OCI-LY3 (cell line): ENCODE measurements around the gene STX2.
"Not testable (repeated sequence)": the region's sequence is repeated elsewhere in the genome, so short reads cannot be mapped to it uniquely, and the experiment has no call there.

ENCODE experiments used
- H2AFZ ChIP-seq: fragments of 200-600, 300-600 bp; shearing (Covaris generic); 2 replicates; pipeline ENCODE4 v1.6.0; 2014; ENCODE audit warnings: antibody characterized with exemption, low read depth, low read length
- H3K27ac ChIP-seq: fragments of 200-600, 300-600 bp; sonication (generic); 2 replicates; pipeline ENCODE4 v1.5.1; 2014; ENCODE audit warnings: mild to moderate bottlenecking, low read length, moderate library complexity, mixed read lengths
- H3K27me3 ChIP-seq: fragments of 200-600, 300-600 bp; sonication (generic); 2 replicates; pipeline ENCODE4 v1.6.1; 2014; ENCODE audit warnings: low read depth, low read length, mixed read lengths
- H3K36me3 ChIP-seq: fragments of 200-600, 300-600 bp; sonication (generic); replicated peaks from 2 replicates; pipeline ENCODE3; 2014; ENCODE audit warnings: low read depth, low read length, mixed read lengths
- H3K4me1 ChIP-seq: fragments of 300-600, 200-600 bp; sonication (generic); 2 replicates; pipeline ENCODE4 v1.6.1; 2014; ENCODE audit warnings: low read length, mixed read lengths
- H3K4me2 ChIP-seq: fragments of 200-600, 300-600 bp; sonication (generic); 2 replicates; pipeline ENCODE4 v1.6.1; 2014; ENCODE audit warnings: low read length, mixed read lengths
- H3K4me3 ChIP-seq: fragments of 300-600, 200-600 bp; sonication (generic); 2 replicates; pipeline ENCODE4 v1.5.1; 2014; ENCODE audit warnings: antibody characterized with exemption, mild to moderate bottlenecking, low read length, moderate library complexity
- H3K79me2 ChIP-seq: fragments of 300-600, 200-600 bp; shearing (Covaris generic); 2 replicates; pipeline ENCODE4 v1.6.1; 2014; ENCODE audit warnings: mild to moderate bottlenecking, low read length, mixed read lengths
- H3K9ac ChIP-seq: fragments of 300-600, 200-600 bp; shearing (Covaris generic); 2 replicates; pipeline ENCODE4 v1.6.0; 2014; ENCODE audit warnings: mild to moderate bottlenecking, low read length, moderate library complexity
- H3K9me3 ChIP-seq: fragments of 200-600, 300-600 bp; shearing (Covaris generic); 2 replicates; pipeline ENCODE4 v1.6.1; 2014; ENCODE audit warnings: low read length, mixed read lengths; ENCODE audit not compliant: insufficient read depth
- H4K20me1 ChIP-seq: fragments of 200-600, 300-600 bp; sonication (generic); 2 replicates; pipeline ENCODE4 v1.6.1; 2016; ENCODE audit warnings: low read length, mixed read lengths; ENCODE audit not compliant: insufficient read depth
- EZH2phosphoT487 ChIP-seq: fragments of 200-600 bp; shearing (Covaris generic); IDR thresholded peaks from 2 replicates; pipeline ENCODE4 v1.6.1; 2018; ENCODE audit warnings: antibody characterized with exemption, mixed run types, low read depth
- TF ChIP-seq, protein P1 (sequence below): fragments of 200-600, 300-600 bp; sonication (generic); IDR thresholded peaks from 2 replicates; pipeline ENCODE4 v1.5.1; 2014; ENCODE audit warnings: antibody characterized with exemption, low read length, low read depth

STX2 gene

DNA sequence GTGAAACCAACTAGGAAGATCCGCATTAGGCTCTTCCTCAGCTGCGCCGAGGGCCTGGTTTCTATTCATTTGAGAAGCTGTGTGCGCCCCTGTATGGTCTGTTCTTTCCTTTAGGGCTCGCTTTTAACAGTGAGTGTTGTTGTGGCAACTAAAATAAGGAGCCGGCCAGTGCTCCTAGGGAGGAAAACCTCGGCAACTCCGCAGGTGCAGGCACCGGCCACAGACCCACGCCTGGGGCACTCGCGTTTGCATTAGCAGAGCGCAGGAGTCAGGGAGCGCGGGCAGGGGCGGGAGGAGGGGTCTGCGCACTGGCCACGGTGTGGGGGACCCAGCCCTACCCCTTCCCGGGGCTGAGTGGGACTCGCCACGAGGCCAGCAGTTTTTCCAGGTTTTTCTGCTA, 50.5 kb downstream of the STX2 start:
- no peaks in the 10 kb centered on the region for H3K27me3 ChIP-seq
- no peak overlapping the region for H3K4me3 ChIP-seq
- H2AFZ ChIP-seq: no peak overlapping the region
- peaks cover 7% of the 10 kb centered on the region; the same call in 1 of the 2 replicates for H3K9me3 ChIP-seq
- H3K79me2 ChIP-seq: no peaks in the 10 kb centered on the region
- peaks cover 19% of the 10 kb centered on the region for H3K36me3 ChIP-seq
- H3K27ac ChIP-seq: no peak overlapping the region
- no peaks in the 10 kb centered on the region for H3K4me1 ChIP-seq
- H3K4me2 ChIP-seq: no peak overlapping the region
- TF ChIP-seq, protein P1, sequence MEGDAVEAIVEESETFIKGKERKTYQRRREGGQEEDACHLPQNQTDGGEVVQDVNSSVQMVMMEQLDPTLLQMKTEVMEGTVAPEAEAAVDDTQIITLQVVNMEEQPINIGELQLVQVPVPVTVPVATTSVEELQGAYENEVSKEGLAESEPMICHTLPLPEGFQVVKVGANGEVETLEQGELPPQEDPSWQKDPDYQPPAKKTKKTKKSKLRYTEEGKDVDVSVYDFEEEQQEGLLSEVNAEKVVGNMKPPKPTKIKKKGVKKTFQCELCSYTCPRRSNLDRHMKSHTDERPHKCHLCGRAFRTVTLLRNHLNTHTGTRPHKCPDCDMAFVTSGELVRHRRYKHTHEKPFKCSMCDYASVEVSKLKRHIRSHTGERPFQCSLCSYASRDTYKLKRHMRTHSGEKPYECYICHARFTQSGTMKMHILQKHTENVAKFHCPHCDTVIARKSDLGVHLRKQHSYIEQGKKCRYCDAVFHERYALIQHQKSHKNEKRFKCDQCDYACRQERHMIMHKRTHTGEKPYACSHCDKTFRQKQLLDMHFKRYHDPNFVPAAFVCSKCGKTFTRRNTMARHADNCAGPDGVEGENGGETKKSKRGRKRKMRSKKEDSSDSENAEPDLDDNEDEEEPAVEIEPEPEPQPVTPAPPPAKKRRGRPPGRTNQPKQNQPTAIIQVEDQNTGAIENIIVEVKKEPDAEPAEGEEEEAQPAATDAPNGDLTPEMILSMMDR: no peak
- no peak for TF ChIP-seq EZH2phosphoT487
- H3K9ac ChIP-seq: no peak overlapping the region
- H4K20me1 ChIP-seq: no peaks in the 10 kb centered on the region

DNA sequence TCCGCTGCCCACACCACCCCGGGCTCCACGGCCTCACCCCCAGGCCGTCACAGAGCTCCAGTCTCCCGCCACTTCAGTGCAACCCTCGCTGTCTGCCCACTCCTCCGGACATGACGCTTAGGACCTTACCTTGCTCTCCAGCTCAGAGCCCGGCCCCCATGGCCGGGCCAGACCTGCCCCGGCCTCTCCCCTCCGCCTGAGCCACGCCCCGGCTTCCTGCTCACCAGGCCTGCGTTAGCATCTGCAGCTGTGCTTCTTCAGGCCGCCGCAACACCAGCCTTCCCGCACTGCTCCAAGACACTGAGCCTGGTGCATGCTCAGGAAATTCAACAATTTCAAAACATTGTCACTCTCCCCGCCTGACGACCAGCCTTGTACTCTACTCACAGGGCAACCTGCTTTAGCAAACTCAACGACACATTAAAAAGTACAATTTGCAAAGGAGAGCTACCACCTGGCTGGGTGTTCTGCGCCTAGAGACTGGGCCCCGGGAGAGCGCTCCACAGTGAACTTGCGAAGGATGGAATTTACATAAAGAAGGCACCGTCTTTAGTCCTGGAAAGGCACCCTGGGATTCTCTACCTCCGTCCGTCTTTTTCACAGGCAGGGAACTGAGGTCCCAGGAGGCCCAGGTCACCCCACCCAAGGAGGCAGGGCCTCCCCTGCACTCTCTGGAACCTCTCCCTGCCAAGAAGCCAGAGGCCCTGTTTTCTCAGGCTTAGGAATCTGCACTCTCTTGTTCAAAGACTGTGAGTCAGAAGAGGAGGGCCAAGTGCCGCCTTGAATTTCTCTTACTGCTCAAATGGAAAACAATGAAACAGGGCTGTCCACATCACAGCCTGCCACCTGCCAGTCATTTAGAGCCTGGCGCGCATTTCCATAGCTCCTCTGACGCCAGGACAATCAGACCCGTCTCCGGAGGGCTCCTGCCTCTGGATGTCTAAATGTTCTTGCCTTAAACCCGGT, 51.3 kb downstream of the STX2 start:
- Histone ChIP-seq H4K20me1 (no peaks in the 10 kb centered on the region), H3K4me2 (no peak overlapping the region), H3K79me2 (no peaks in the 10 kb centered on the region), H3K4me3 (no peak overlapping the region), H2AFZ (no peak overlapping the region), H3K4me1 (no peaks in the 10 kb centered on the region), H3K36me3 (peaks cover 19% of the 10 kb centered on the region), H3K27ac (no peak overlapping the region), H3K27me3 (no peaks in the 10 kb centered on the region), H3K9ac (no peak overlapping the region), H3K9me3 (peaks cover 7% of the 10 kb centered on the region; the same call in 1 of the 2 replicates)
- no peak for TF ChIP-seq EZH2phosphoT487

DNA sequence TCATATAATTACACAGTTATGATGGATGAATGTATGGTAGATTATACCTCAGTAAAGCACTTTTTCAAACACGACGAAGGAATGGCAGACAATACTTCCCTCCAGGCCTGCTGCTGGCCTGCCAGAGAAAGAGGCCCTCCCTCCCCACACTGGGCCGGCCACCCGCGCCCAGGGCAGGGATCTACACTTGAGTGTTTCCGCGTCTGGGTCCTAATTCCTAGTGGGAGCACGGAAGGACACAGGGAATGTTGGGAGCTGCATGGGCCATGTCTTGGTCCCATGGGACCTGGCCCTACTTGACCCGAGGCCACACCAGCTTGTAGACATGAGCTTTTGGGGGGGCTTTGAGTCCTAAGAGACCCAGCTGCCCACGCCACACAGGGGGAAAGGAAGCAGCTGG, 52.0 kb downstream of the STX2 start:
- H3K4me1 ChIP-seq: no peaks in the 10 kb centered on the region
- H3K27ac ChIP-seq: no peak overlapping the region
- H3K4me2 ChIP-seq: no peak overlapping the region
- no peak overlapping the region for H2AFZ ChIP-seq
- H3K4me3 ChIP-seq: no peak overlapping the region
- H4K20me1 ChIP-seq: no peaks in the 10 kb centered on the region
- peaks cover 7% of the 10 kb centered on the region; the same call in 1 of the 2 replicates for H3K9me3 ChIP-seq
- no peaks in the 10 kb centered on the region for H3K27me3 ChIP-seq
- no peak overlapping the region for H3K9ac ChIP-seq
- no peaks in the 10 kb centered on the region for H3K79me2 ChIP-seq
- TF ChIP-seq EZH2phosphoT487: no peak
- TF ChIP-seq, protein P1: no peak
- peaks cover 19% of the 10 kb centered on the region for H3K36me3 ChIP-seq

DNA sequence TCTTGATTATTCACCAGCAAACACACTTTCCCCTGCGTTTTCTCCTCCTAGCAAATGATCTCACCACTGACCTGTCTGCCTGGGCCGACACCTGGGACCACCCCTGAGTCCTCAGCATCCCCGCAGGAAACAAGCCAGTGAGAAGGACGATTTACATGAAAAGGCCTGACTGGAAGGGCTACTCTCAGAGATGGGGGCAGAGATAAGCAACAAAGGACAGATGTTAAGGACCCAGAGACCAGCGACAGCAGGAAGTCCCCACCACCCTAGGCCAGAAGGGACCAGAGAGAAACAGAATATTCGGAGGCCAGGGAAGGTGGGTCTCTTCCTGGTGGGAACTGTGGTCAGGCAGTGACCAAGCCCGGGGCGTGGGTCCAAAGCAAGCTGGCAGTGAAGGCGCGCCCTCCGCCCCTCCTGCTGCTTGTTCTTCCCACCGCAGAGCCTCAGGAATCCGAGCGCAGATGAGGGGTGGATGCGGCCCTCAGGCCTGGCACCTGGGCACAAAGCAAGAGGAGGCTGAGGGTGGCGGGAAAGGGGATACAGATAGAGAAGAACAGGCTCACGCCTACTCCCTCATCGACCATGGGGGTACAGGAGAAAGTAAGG, 55.8 kb downstream of the STX2 start:
- no peaks in the 10 kb centered on the region for H3K79me2 ChIP-seq
- H3K4me3 ChIP-seq: no peak overlapping the region
- H3K4me2 ChIP-seq: no peak overlapping the region
- H2AFZ ChIP-seq: no peak overlapping the region
- peaks cover 16% of the 10 kb centered on the region for H3K36me3 ChIP-seq
- peaks cover 7% of the 10 kb centered on the region; the same call in 1 of the 2 replicates for H3K9me3 ChIP-seq
- H3K4me1 ChIP-seq: no peaks in the 10 kb centered on the region
- TF ChIP-seq, protein P1: no peak
- no peak for TF ChIP-seq EZH2phosphoT487
- no peaks in the 10 kb centered on the region for H4K20me1 ChIP-seq
- H3K27me3 ChIP-seq: no peaks in the 10 kb centered on the region
- H3K9ac ChIP-seq: no peak overlapping the region
- no peak overlapping the region for H3K27ac ChIP-seq

DNA sequence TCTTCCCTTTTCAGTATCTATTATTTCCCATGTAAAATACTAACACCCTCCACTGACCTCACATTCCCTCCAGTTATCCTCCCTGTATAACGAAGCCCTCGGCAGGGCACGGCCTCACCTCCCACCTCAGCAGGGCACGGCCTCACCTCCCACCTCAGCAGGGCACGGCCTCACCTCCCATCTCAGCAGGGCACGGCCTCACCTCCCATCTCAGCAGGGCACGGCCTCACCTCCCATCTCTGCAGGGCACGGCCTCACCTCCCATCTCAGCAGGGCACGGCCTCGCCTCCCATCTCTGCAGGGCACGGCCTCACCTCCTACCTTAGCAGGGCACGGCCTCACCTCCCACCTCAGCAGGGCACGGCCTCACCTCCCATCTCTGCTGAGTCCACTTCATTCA, 56.8 kb downstream of the STX2 start:
- not testable (repeated sequence) for H3K4me1 ChIP-seq, H3K4me3 ChIP-seq, H3K4me2 ChIP-seq, H3K27me3 ChIP-seq, H4K20me1 ChIP-seq, H3K27ac ChIP-seq, H3K79me2 ChIP-seq, H3K9ac ChIP-seq, H3K9me3 ChIP-seq, H2AFZ ChIP-seq
- H3K36me3 ChIP-seq: peaks cover 14% of the 10 kb centered on the region
